Measurements from ENCODE around the gene CD74. TPM values are rescaled to one million over a fixed set of nuclear protein-coding genes. Genes with fewer than 3 reads are reported as not detected.

Gene CD74
- total and polyA plus RNA-seq, 10 of the 15 experiments (the other 5 are each of a cell fraction or from before 2014, with no cell fraction given) = 1,387 to 11,063 (median 3,922) TPM

GRCh38 chr5:150376799-150377771, 35.6 kb downstream of the CD74 start:
- Histone ChIP-seq H3K27me3 (replicated peaks in 1 of 2; ENCODE audit: control insufficient read depth in 2 of 2, insufficient read depth in 2 of 2, low read length in 1 of 2) (no peaks in the 10 kb centered on the region), H2AFZ (ENCODE audit: control insufficient read depth, low read depth, low read length) (no peak overlapping the region), H3K79me2 (ENCODE audit: control insufficient read depth, insufficient read depth, low read length) (no peaks in the 10 kb centered on the region), H3K27ac (ENCODE audit: control insufficient read depth, insufficient read depth) (no peak overlapping the region), H3K9ac (ENCODE audit: control insufficient read depth, insufficient read depth, low read length) (no peak overlapping the region), H4K20me1 (ENCODE audit: control insufficient read depth, insufficient read depth) (no peaks in the 10 kb centered on the region), H3K9me3 (replicated peaks; ENCODE audit: control insufficient read depth, insufficient read depth, low read length) (no peaks in the 10 kb centered on the region), H3K4me2 (ENCODE audit: control insufficient read depth, insufficient read depth) (no peak overlapping the region), H3K4me3 (no peak overlapping the region), H3K36me3 (ENCODE audit: control insufficient read depth in 2 of 2, insufficient read depth in 2 of 2, low read length in 1 of 2) (peaks cover 44 to 69% of the 10 kb centered on the region in 2 experiments), H3K4me1 (ENCODE audit: control insufficient read depth, insufficient read depth, low read length) (no peaks in the 10 kb centered on the region)
- no TSS peak for BruUV-seq (replicated peaks)
- RAD21 ChIA-PET (ENCODE audit: unreplicated experiment) = no interaction called here
- in situ Hi-C loops (cut with MboI) (no loop called here), intact Hi-C loops (cut with micrococcal nuclease; ENCODE audit: unreplicated experiment) (no loop called here)
- POLR2A ChIA-PET = interaction anchor here (0.6 kb wide), 1 partner anchor 17 kb away, joined by 5 read pairs; no protein-coding TSS in a partner anchor
- CTCF ChIA-PET = no interaction called here
- TF ChIP-seq CREB1 (IDR thresholded peaks at IDR 0.05; ENCODE audit: low read depth) = no peak
- TF ChIP-seq POLR2A (IDR thresholded peaks at IDR 0.05; ENCODE audit: low read depth, low read length) = peak; percentile 51
- SMC1A ChIA-PET (ENCODE audit: uncharacterized antibody, unreplicated experiment) = no interaction called here
- FAIRE-seq = no peak
- 71% methylated on average over 10 of the region's 10 CpGs for WGBS (ENCODE audit: insufficient coverage, insufficient replicate concordance, low lambda C conversion rate, missing lambda C conversion rate)
- ATAC-seq = no peak
- no peak for DNase-seq (ENCODE audit: low read depth, low spot score)

GRCh38 chr5:150374651-150375050, 38.1 kb downstream of the CD74 start:
- in situ Hi-C loops (cut with MboI) = no loop called here
- H2AFZ ChIP-seq (ENCODE audit: control insufficient read depth, low read depth, low read length) = no peak overlapping the region
- no peak for ATAC-seq
- no peak for FAIRE-seq
- TF ChIP-seq WRNIP1 (IDR thresholded peaks at IDR 0.05; ENCODE audit: borderline replicate concordance, low read depth, low read length) = no peak
- no peak for TF ChIP-seq NFXL1 (IDR thresholded peaks at IDR 0.05; ENCODE audit: borderline replicate concordance)
- TF ChIP-seq TBL1XR1 (IDR thresholded peaks at IDR 0.05; ENCODE audit: low read depth, low read length) = no peak
- TF ChIP-seq ZNF384 (IDR thresholded peaks at IDR 0.05; ENCODE audit: borderline replicate concordance, low read depth, low read length) = no peak
- TF ChIP-seq CHD2 (IDR thresholded peaks at IDR 0.05; ENCODE audit: borderline replicate concordance, low read depth, low read length) = no peak
- no peak for TF ChIP-seq BMI1 (IDR thresholded peaks at IDR 0.05; ENCODE audit: borderline replicate concordance)
- TF ChIP-seq CREB1 (IDR thresholded peaks at IDR 0.05; ENCODE audit: low read depth) = no peak
- TF ChIP-seq SREBF1 (IDR thresholded peaks at IDR 0.05; ENCODE audit: low read length) = no peak
- no peak for TF ChIP-seq NFIC (IDR thresholded peaks at IDR 0.05; ENCODE audit: low read depth, low read length)
- TF ChIP-seq NBN (IDR thresholded peaks at IDR 0.05) = no peak
- TF ChIP-seq YBX1 (IDR thresholded peaks at IDR 0.05) = no peak
- TF ChIP-seq NFYA (IDR thresholded peaks at IDR 0.05; ENCODE audit: borderline replicate concordance, low read depth, low read length) = no peak
- TF ChIP-seq SMARCA5 (IDR thresholded peaks at IDR 0.05) = no peak
- no TSS peak for BruUV-seq (replicated peaks)
- H3K4me3 ChIP-seq = no peak overlapping the region
- no peaks in the 10 kb centered on the region for H3K79me2 ChIP-seq (ENCODE audit: control insufficient read depth, insufficient read depth, low read length)
- no peak for DNase-seq (ENCODE audit: low read depth, low spot score)
- RAD21 ChIA-PET (ENCODE audit: unreplicated experiment) = no interaction called here
- no peaks in the 10 kb centered on the region for H3K9me3 ChIP-seq (replicated peaks; ENCODE audit: control insufficient read depth, insufficient read depth, low read length)
- no peak overlapping the region for H3K9ac ChIP-seq (ENCODE audit: control insufficient read depth, insufficient read depth, low read length)
- no peaks in the 10 kb centered on the region for H3K4me1 ChIP-seq (ENCODE audit: control insufficient read depth, insufficient read depth, low read length)
- no peak overlapping the region for H3K4me2 ChIP-seq (ENCODE audit: control insufficient read depth, insufficient read depth)
- peaks cover 47 to 67% of the 10 kb centered on the region in 2 experiments for H3K36me3 ChIP-seq (ENCODE audit: control insufficient read depth in 2 of 2, insufficient read depth in 2 of 2, low read length in 1 of 2)
- H3K27ac ChIP-seq (ENCODE audit: control insufficient read depth, insufficient read depth) = no peak overlapping the region
- no peaks in the 10 kb centered on the region for H4K20me1 ChIP-seq (ENCODE audit: control insufficient read depth, insufficient read depth)
- 94% methylated on average over 10 of the region's 11 CpGs for WGBS (ENCODE audit: insufficient coverage, insufficient replicate concordance, low lambda C conversion rate, missing lambda C conversion rate)
- CTCF ChIA-PET = no interaction called here
- no peaks in the 10 kb centered on the region for H3K27me3 ChIP-seq (replicated peaks in 1 of 2; ENCODE audit: control insufficient read depth in 2 of 2, insufficient read depth in 2 of 2, low read length in 1 of 2)
- POLR2A ChIA-PET = no interaction called here
- intact Hi-C loops (cut with micrococcal nuclease; ENCODE audit: unreplicated experiment) = no loop called here
- SMC1A ChIA-PET (ENCODE audit: uncharacterized antibody, unreplicated experiment) = no interaction called here

All from GM12878 (cell line).